HepG2 (cell line): ENCODE data around the gene PGAP3. TPM values are rescaled to one million over a fixed set of nuclear protein-coding genes. Genes with fewer than 3 reads are reported as not detected.
A peak's percentile ranks its signal among the peaks of the same experiment; 100 is the strongest.

ENCODE experiments used
- DMAP1 ChIP-seq: IDR thresholded peaks from 2 replicates; pipeline ENCODE4 v1.6.1; 2016
- DNMT1 ChIP-seq: sonication (generic); formaldehyde crosslinking; IDR thresholded peaks from 2 replicates; pipeline ENCODE4 v1.5.1; 2020; ENCODE audit warnings: mild to moderate bottlenecking, missing genetic modification reagents
- HNRNPL ChIP-seq: fragments of 200-400 bp; formaldehyde crosslinking; IDR thresholded peaks from 2 replicates; pipeline ENCODE4 v1.6.1; 2017; ENCODE audit warnings: mild to moderate bottlenecking, low read depth, low read length
- MAF1 ChIP-seq: sonication (generic); formaldehyde crosslinking; IDR thresholded peaks from 2 replicates; pipeline ENCODE4 v1.5.0; 2020; ENCODE audit warnings: missing genetic modification reagents, borderline replicate concordance
- MTF2 ChIP-seq: sonication (generic); formaldehyde crosslinking; IDR thresholded peaks from 2 replicates; pipeline ENCODE4 v1.5.0; 2020; ENCODE audit warnings: missing genetic modification reagents, borderline replicate concordance
- PAF1 ChIP-seq: IDR thresholded peaks from 2 replicates; pipeline ENCODE4 v1.6.1; 2016; ENCODE audit warnings: missing genetic modification reagents, missing compliant biosample characterization
- POLR2A ChIP-seq, 2 experiments: IDR thresholded peaks; 2 replicates each; pipeline ENCODE4 v1.6.1; 2011; ENCODE audit warnings: low read depth in 2 of 2, low read length in 2 of 2, mild to moderate bottlenecking in 1 of 2, moderate library complexity in 1 of 2; ENCODE audit not compliant: insufficient read depth in 1 of 2
- SNRNP70 ChIP-seq: fragments of 200-400 bp; formaldehyde crosslinking; IDR thresholded peaks from 2 replicates; pipeline ENCODE4 v1.6.1; 2017; ENCODE audit warnings: mild to moderate bottlenecking, low read depth, low read length, moderate library complexity
- SOX5 ChIP-seq: IDR thresholded peaks from 2 replicates; pipeline ENCODE4 v1.6.1; 2016; ENCODE audit warnings: borderline replicate concordance
- ZBTB1 ChIP-seq: sonication (generic); formaldehyde crosslinking; IDR thresholded peaks from 2 replicates; pipeline ENCODE4 v1.4.0; 2020; ENCODE audit warnings: missing genetic modification reagents, borderline replicate concordance
- ZFP36L2 ChIP-seq: sonication (generic); formaldehyde crosslinking; IDR thresholded peaks from 2 replicates; pipeline ENCODE4 v1.4.0; 2020; ENCODE audit warnings: missing genetic modification reagents
- ZNF224 ChIP-seq: sonication (generic); formaldehyde crosslinking; IDR thresholded peaks from 2 replicates; pipeline ENCODE4 v1.5.0; 2020; ENCODE audit warnings: mild to moderate bottlenecking, missing genetic modification reagents
- ZNF274 ChIP-seq: sonication (generic); formaldehyde crosslinking; IDR thresholded peaks from 2 replicates; pipeline ENCODE4 v1.5.1; 2020; ENCODE audit warnings: mild to moderate bottlenecking, missing genetic modification reagents
- ZNF292 ChIP-seq: sonication (generic); formaldehyde crosslinking; IDR thresholded peaks from 2 replicates; pipeline ENCODE4 v1.8.1; 2022; ENCODE audit warnings: mild to moderate bottlenecking, low read depth, missing genetic modification reagents, borderline replicate concordance
- ZNF597 ChIP-seq: sonication (generic); formaldehyde crosslinking; IDR thresholded peaks from 2 replicates; pipeline ENCODE4 v1.5.0; 2020; ENCODE audit warnings: missing genetic modification reagents
- ZNF619 ChIP-seq: sonication (generic); formaldehyde crosslinking; IDR thresholded peaks from 2 replicates; pipeline ENCODE4 v1.4.0; 2020; ENCODE audit warnings: mild to moderate bottlenecking, missing genetic modification reagents
- ZNF644 ChIP-seq: IDR thresholded peaks from 2 replicates; pipeline ENCODE4 v1.6.1; 2016; ENCODE audit warnings: low read depth
- ZNF777 ChIP-seq: sonication (generic); formaldehyde crosslinking; IDR thresholded peaks from 2 replicates; pipeline ENCODE4 v1.4.0; 2020; ENCODE audit warnings: missing genetic modification reagents
- ZNF790 ChIP-seq: sonication (generic); formaldehyde crosslinking; IDR thresholded peaks from 2 replicates; pipeline ENCODE4 v1.8.0; 2022; ENCODE audit warnings: missing genetic modification reagents, mild to moderate bottlenecking, borderline replicate concordance
- polyA plus RNA-seq, 8 experiments: library from polyadenylated mRNA; depleted of rRNA in 3 of 8; stranded (reverse) in 7 of 8; unstranded in 1 of 8; fragments of >200 nt; fragmentation: Illumina TruSeq in 4 of 8; extraction: Trizol in 4 of 8; gene quantifications; 2 replicates each; pipeline versions ENCODE4 v1.2.1 to v1.2.3, GENCODE V29; 2011 to 2016; ENCODE audit warnings: low read depth in 4 of 8, missing spikeins in 1 of 8, mixed read lengths in 1 of 8; ENCODE audit not compliant: insufficient read depth in 1 of 8
- total RNA-seq, 5 experiments: library from RNA; depleted of rRNA; stranded (reverse); fragments of >200 nt; fragmentation: Illumina TruSeq; extraction: Trizol; gene quantifications; 2 replicates each; pipeline ENCODE4 v1.2.3, GENCODE V29; 2016; ENCODE audit warnings: low read depth in 1 of 5
- TF ChIP-seq, protein P1 (sequence below): IDR thresholded peaks from 2 replicates; pipeline ENCODE4 v1.4.0; 2020; ENCODE audit warnings: mild to moderate bottlenecking, missing genetic modification reagents
- TF ChIP-seq, protein P2 (sequence below): sonication (generic); formaldehyde crosslinking; IDR thresholded peaks from 2 replicates; pipeline ENCODE4 v1.5.0; 2020; ENCODE audit warnings: mild to moderate bottlenecking, missing genetic modification reagents
- TF ChIP-seq, protein P3 (sequence below): IDR thresholded peaks from 2 replicates; pipeline ENCODE4 v1.6.1; 2012; ENCODE audit warnings: inconsistent platforms
- TF ChIP-seq, protein P4 (sequence below): sonication (generic); formaldehyde crosslinking; conservative IDR thresholded peaks from 2 replicates; pipeline ENCODE4 v1.4.0; 2020; ENCODE audit warnings: missing genetic modification reagents

Gene PGAP3
- total and polyA plus RNA-seq, 2 of the 13 experiments (the other 11 are each of a cell fraction or from before 2014, with no cell fraction given): 11.9 to 14.6 TPM

- TF ChIP-seq, protein P1, sequence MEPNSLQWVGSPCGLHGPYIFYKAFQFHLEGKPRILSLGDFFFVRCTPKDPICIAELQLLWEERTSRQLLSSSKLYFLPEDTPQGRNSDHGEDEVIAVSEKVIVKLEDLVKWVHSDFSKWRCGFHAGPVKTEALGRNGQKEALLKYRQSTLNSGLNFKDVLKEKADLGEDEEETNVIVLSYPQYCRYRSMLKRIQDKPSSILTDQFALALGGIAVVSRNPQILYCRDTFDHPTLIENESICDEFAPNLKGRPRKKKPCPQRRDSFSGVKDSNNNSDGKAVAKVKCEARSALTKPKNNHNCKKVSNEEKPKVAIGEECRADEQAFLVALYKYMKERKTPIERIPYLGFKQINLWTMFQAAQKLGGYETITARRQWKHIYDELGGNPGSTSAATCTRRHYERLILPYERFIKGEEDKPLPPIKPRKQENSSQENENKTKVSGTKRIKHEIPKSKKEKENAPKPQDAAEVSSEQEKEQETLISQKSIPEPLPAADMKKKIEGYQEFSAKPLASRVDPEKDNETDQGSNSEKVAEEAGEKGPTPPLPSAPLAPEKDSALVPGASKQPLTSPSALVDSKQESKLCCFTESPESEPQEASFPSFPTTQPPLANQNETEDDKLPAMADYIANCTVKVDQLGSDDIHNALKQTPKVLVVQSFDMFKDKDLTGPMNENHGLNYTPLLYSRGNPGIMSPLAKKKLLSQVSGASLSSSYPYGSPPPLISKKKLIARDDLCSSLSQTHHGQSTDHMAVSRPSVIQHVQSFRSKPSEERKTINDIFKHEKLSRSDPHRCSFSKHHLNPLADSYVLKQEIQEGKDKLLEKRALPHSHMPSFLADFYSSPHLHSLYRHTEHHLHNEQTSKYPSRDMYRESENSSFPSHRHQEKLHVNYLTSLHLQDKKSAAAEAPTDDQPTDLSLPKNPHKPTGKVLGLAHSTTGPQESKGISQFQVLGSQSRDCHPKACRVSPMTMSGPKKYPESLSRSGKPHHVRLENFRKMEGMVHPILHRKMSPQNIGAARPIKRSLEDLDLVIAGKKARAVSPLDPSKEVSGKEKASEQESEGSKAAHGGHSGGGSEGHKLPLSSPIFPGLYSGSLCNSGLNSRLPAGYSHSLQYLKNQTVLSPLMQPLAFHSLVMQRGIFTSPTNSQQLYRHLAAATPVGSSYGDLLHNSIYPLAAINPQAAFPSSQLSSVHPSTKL (CRISPR knock-in tag): peak; percentile 36; the same call in 1 of the 2 replicates
- peak; percentile 94 for TF ChIP-seq SOX5 (CRISPR knock-in tag)
- TF ChIP-seq ZBTB1 (CRISPR knock-in tag): no peak
- no peak for TF ChIP-seq ZNF597 (CRISPR knock-in tag)
- TF ChIP-seq, protein P2, sequence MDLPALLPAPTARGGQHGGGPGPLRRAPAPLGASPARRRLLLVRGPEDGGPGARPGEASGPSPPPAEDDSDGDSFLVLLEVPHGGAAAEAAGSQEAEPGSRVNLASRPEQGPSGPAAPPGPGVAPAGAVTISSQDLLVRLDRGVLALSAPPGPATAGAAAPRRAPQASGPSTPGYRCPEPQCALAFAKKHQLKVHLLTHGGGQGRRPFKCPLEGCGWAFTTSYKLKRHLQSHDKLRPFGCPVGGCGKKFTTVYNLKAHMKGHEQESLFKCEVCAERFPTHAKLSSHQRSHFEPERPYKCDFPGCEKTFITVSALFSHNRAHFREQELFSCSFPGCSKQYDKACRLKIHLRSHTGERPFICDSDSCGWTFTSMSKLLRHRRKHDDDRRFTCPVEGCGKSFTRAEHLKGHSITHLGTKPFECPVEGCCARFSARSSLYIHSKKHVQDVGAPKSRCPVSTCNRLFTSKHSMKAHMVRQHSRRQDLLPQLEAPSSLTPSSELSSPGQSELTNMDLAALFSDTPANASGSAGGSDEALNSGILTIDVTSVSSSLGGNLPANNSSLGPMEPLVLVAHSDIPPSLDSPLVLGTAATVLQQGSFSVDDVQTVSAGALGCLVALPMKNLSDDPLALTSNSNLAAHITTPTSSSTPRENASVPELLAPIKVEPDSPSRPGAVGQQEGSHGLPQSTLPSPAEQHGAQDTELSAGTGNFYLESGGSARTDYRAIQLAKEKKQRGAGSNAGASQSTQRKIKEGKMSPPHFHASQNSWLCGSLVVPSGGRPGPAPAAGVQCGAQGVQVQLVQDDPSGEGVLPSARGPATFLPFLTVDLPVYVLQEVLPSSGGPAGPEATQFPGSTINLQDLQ (CRISPR knock-in tag): no peak
- peak; percentile 35; the same call in 1 of the 2 replicates for TF ChIP-seq ZNF644
- no peak for TF ChIP-seq PAF1 (CRISPR knock-in tag)
- TF ChIP-seq ZFP36L2 (CRISPR knock-in tag): no peak
- no peak; the same call in 1 of the 2 replicates for TF ChIP-seq ZNF274 (CRISPR knock-in tag)
- no peak for TF ChIP-seq MAF1 (CRISPR knock-in tag)
- TF ChIP-seq ZNF790 (CRISPR knock-in tag): no peak
- TF ChIP-seq, protein P3, sequence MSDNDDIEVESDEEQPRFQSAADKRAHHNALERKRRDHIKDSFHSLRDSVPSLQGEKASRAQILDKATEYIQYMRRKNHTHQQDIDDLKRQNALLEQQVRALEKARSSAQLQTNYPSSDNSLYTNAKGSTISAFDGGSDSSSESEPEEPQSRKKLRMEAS: 0 out of 2 replicates have a peak, but pooled peaks have one; percentile 20
- 0 out of 2 replicates have a peak, but pooled peaks have one; percentile 46 for TF ChIP-seq ZNF292
- TF ChIP-seq ZNF224: no peak
- TF ChIP-seq DNMT1 (CRISPR knock-in tag): peak; percentile 65; the same call in 1 of the 2 replicates
- TF ChIP-seq DMAP1 (CRISPR knock-in tag): no peak
- no peak for TF ChIP-seq MTF2 (CRISPR knock-in tag)
- TF ChIP-seq ZNF619 (CRISPR knock-in tag): 0 out of 2 replicates have a peak, but pooled peaks have one; percentile 53
- TF ChIP-seq HNRNPL: no peak; the same call in 1 of the 2 replicates
- TF ChIP-seq POLR2A (IDR thresholded peaks at IDR 0.05; ENCODE audit: insufficient read depth in 1 of 2, low read depth in 2 of 2, low read length in 2 of 2): no peak
- TF ChIP-seq SNRNP70: no peak
- TF ChIP-seq, protein P4, sequence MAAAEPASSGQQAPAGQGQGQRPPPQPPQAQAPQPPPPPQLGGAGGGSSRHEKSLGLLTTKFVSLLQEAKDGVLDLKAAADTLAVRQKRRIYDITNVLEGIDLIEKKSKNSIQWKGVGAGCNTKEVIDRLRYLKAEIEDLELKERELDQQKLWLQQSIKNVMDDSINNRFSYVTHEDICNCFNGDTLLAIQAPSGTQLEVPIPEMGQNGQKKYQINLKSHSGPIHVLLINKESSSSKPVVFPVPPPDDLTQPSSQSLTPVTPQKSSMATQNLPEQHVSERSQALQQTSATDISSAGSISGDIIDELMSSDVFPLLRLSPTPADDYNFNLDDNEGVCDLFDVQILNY (CRISPR knock-in tag): 0 out of 2 replicates have a peak, but pooled peaks have one; percentile 33
- no peak for TF ChIP-seq ZNF777 (CRISPR knock-in tag)
These were observed 35.1 kb downstream of the PGAP3 start (continued) for GRCh38 chr17:39652587-39653315.
